GM23338 (cell line): Measurements from ENCODE around the gene DHFR. TPM values are rescaled to one million over a fixed set of nuclear protein-coding genes. Genes with fewer than 3 reads are reported as not detected.

Source experiments
- ATAC-seq: fragments of 200-7000 bp; cut with Tn5 transposase; 3 replicates; pipeline ENCODE4 v1.9.1; 2020
- DNase-seq: peaks from one replicate; pipeline ENCODE4 v3.0.0-alpha.2; 2015; ENCODE audit warnings: low spot score
- H2AFZ ChIP-seq: fragments of 200-600 bp; sonication (generic); 2 replicates; pipeline ENCODE4 v1.8.0; 2016; ENCODE audit warnings: antibody characterized with exemption, mild to moderate bottlenecking, moderate library complexity
- H3F3A ChIP-seq: fragments of 200-600 bp; sonication (generic); replicated peaks from 2 replicates; pipeline ENCODE4 v1.8.0; 2017; ENCODE audit warnings: antibody characterized with exemption, mixed run types, low read depth
- H3K27ac ChIP-seq: fragments of 200-600 bp; sonication (generic); 2 replicates; pipeline ENCODE4 v1.6.1; 2016; ENCODE audit warnings: low read depth
- H3K27me3 ChIP-seq: fragments of 200-600 bp; sonication (generic); 2 replicates; pipeline ENCODE4 v1.8.0; 2016; ENCODE audit warnings: mild to moderate bottlenecking, mixed run types, moderate library complexity; ENCODE audit not compliant: insufficient read depth
- H3K36me3 ChIP-seq: fragments of 200-600 bp; sonication (generic); 2 replicates; pipeline ENCODE4 v1.8.0; 2016; ENCODE audit warnings: mild to moderate bottlenecking; ENCODE audit not compliant: insufficient read depth
- H3K4me1 ChIP-seq: fragments of 200-600 bp; sonication (generic); 2 replicates; pipeline ENCODE4 v1.8.0; 2016; ENCODE audit warnings: mild to moderate bottlenecking, moderate library complexity; ENCODE audit not compliant: insufficient read depth
- H3K4me2 ChIP-seq: fragments of 200-600 bp; sonication (generic); 2 replicates; pipeline ENCODE4 v1.7.1; 2017; ENCODE audit warnings: mixed run types
- H3K4me3 ChIP-seq: fragments of 200-600 bp; sonication (generic); 2 replicates; pipeline ENCODE4 v1.6.1; 2016; ENCODE audit warnings: mixed run types
- H3K79me2 ChIP-seq: fragments of 200-600 bp; sonication (generic); replicated peaks from 2 replicates; pipeline ENCODE4 v1.8.0; 2017; ENCODE audit warnings: mild to moderate bottlenecking; ENCODE audit not compliant: insufficient read depth
- H3K9me2 ChIP-seq: fragments of 200-600 bp; sonication (generic); 2 replicates; pipeline ENCODE4 v1.8.0; 2017; ENCODE audit not compliant: insufficient read depth
- H4K20me1 ChIP-seq: fragments of 200-600 bp; sonication (generic); replicated peaks from 2 replicates; pipeline ENCODE4 v1.8.0; 2017; ENCODE audit warnings: mild to moderate bottlenecking; ENCODE audit not compliant: insufficient read depth
- H3K27ac Mint-ChIP-seq: 2 replicates; pipeline ENCODE4 v1.8.0; 2020; ENCODE audit warnings: inconsistent platforms, mild to moderate bottlenecking, moderate library complexity, mixed read lengths
- H3K27me3 Mint-ChIP-seq: 3 replicates; pipeline ENCODE4 v1.8.0; 2022; ENCODE audit warnings: low read depth, mild to moderate bottlenecking, moderate library complexity, mixed read lengths, inconsistent platforms; ENCODE audit not compliant: insufficient read depth, poor library complexity
- H3K36me3 Mint-ChIP-seq: 3 replicates; pipeline ENCODE4 v1.8.0; 2021; ENCODE audit warnings: low read depth, mild to moderate bottlenecking, inconsistent platforms, moderate library complexity, mixed read lengths
- H3K4me1 Mint-ChIP-seq: 3 replicates; pipeline ENCODE4 v1.8.0; 2020; ENCODE audit warnings: mild to moderate bottlenecking, inconsistent platforms, mixed read lengths
- H3K4me3 Mint-ChIP-seq: 3 replicates; pipeline ENCODE4 v1.8.0; 2021; ENCODE audit warnings: moderate library complexity, mild to moderate bottlenecking, inconsistent platforms, mixed read lengths
- H3K9me3 Mint-ChIP-seq: 3 replicates; pipeline ENCODE4 v1.8.0; 2020; ENCODE audit warnings: moderate library complexity, mild to moderate bottlenecking, inconsistent platforms, mixed read lengths
- CREB1 ChIP-seq: fragments of 250-450 bp; sonication (Bioruptor Pico); IDR thresholded peaks from 2 replicates; pipeline ENCODE4 v1.5.0; 2020; ENCODE audit warnings: low read depth, mild to moderate bottlenecking, moderate library complexity
- CTCF ChIP-seq, 2 experiments: fragments of 200-600 bp in 1 of 2; sonication (generic) in 1 of 2; conservative IDR thresholded peaks; 2 replicates each; pipeline versions ENCODE4 v1.5.1 to v1.6.1; 2016 to 2017; ENCODE audit warnings: antibody characterized with exemption in 2 of 2, low read depth in 2 of 2, mild to moderate bottlenecking in 2 of 2, moderate library complexity in 1 of 2
- EZH2 ChIP-seq: fragments of 200-600 bp; sonication (generic); IDR thresholded peaks from one replicate; pipeline ENCODE4 v1.8.0; 2017; ENCODE audit warnings: antibody characterized with exemption, mild to moderate bottlenecking, low read depth; ENCODE audit not compliant: unreplicated experiment
- EZH2phosphoT487 ChIP-seq: fragments of 200-600 bp; sonication (generic); IDR thresholded peaks from one replicate; pipeline ENCODE4 v1.8.1; 2018; ENCODE audit warnings: antibody characterized with exemption; ENCODE audit not compliant: unreplicated experiment
- JUNB ChIP-seq: IDR thresholded peaks from one replicate; pipeline ENCODE4 v1.6.1; 2016; ENCODE audit warnings: antibody characterized with exemption; ENCODE audit not compliant: unreplicated experiment
- NANOG ChIP-seq: IDR thresholded peaks from 2 replicates; pipeline ENCODE4 v1.6.1; 2016; ENCODE audit warnings: antibody characterized with exemption, borderline replicate concordance
- POLR2AphosphoS5 ChIP-seq: IDR thresholded peaks from 2 replicates; pipeline ENCODE4 v1.6.1; 2016; ENCODE audit warnings: antibody characterized with exemption, low read depth
- REST ChIP-seq: IDR thresholded peaks from one replicate; pipeline ENCODE4 v1.6.1; 2018; ENCODE audit warnings: antibody characterized with exemption; ENCODE audit not compliant: unreplicated experiment
- STAT1 ChIP-seq: IDR thresholded peaks from one replicate; pipeline ENCODE4 v1.6.1; 2016; ENCODE audit warnings: antibody characterized with exemption; ENCODE audit not compliant: unreplicated experiment
- ZNF114 ChIP-seq: fragments of 250-450 bp; sonication (Bioruptor Pico); IDR thresholded peaks from 2 replicates; pipeline ENCODE4 v1.5.0; 2020; ENCODE audit warnings: mild to moderate bottlenecking, moderate library complexity
- ZNF331 ChIP-seq: fragments of 250-450 bp; sonication (Bioruptor Pico); IDR thresholded peaks from 2 replicates; pipeline ENCODE4 v1.5.0; 2020; ENCODE audit warnings: low read depth, mild to moderate bottlenecking, moderate library complexity
- ZNF462 ChIP-seq: fragments of 250-450 bp; sonication (Bioruptor Pico); IDR thresholded peaks from 2 replicates; pipeline ENCODE4 v1.5.0; 2020; ENCODE audit warnings: mild to moderate bottlenecking, moderate library complexity
- polyA plus RNA-seq: library from polyadenylated mRNA; unstranded; fragments of >200 nt; fragmentation: Nextera tagmentation; extraction: Ambion mirVana; gene quantifications from 2 replicates; pipeline ENCODE4 v1.2.1, GENCODE V29; 2016
- total RNA-seq: library from RNA; depleted of rRNA; stranded (reverse); fragments of >200 nt; shearing (Covaris generic); gene quantifications from 2 replicates; pipeline ENCODE4 v1.2.3, GENCODE V29; 2014
- TF ChIP-seq, protein P1 (sequence below): IDR thresholded peaks from 2 replicates; pipeline ENCODE4 v1.6.1; 2016; ENCODE audit warnings: antibody characterized with exemption

DHFR gene
- total and polyA plus RNA-seq, 2 experiments from 2014 or later = 56.2 to 95.6 TPM

- TF ChIP-seq ZNF462 (CRISPR knock-in tag) (no peak), JUNB (no peak), EZH2phosphoT487 (no peak)
Observed at GRCh38 chr5:80667384-80667783, 12.6 kb upstream of the DHFR start (continued).

DNA sequence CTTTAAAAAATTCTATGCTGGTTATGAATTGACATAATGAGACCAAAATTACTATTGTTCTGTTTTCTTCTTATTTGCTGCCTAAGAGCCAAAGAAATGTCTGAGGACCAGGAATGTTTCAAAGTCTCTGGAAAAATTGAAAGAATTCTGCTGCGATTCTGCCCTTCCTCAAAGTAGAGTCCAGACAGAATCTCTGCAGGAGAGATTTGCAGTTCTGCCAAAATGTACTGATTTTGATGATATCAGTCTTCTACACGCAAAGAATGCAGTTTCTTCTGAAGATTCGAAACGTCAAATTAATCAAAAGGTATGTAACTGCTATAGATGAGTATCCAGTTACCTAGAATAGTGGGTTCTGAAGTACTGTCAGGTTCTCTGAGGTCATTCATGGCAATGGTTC, 10.3 kb upstream of the DHFR start:
- H3K4me3 ChIP-seq = no peak overlapping the region
- H3K36me3 Mint-ChIP-seq = peaks cover 71% of the 10 kb centered on the region
- TF ChIP-seq EZH2 (no peak), JUNB (no peak), CTCF (conservative IDR thresholded peaks at IDR 0.05; ENCODE audit: low read depth in 2 of 2) (no peak), ZNF331 (CRISPR knock-in tag) (no peak), NANOG (no peak), REST (no peak), CREB1 (no peak), STAT1 (no peak), ZNF114 (CRISPR knock-in tag) (no peak), POLR2AphosphoS5 (no peak)
- TF ChIP-seq, protein P1, sequence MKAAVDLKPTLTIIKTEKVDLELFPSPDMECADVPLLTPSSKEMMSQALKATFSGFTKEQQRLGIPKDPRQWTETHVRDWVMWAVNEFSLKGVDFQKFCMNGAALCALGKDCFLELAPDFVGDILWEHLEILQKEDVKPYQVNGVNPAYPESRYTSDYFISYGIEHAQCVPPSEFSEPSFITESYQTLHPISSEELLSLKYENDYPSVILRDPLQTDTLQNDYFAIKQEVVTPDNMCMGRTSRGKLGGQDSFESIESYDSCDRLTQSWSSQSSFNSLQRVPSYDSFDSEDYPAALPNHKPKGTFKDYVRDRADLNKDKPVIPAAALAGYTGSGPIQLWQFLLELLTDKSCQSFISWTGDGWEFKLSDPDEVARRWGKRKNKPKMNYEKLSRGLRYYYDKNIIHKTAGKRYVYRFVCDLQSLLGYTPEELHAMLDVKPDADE = no peak

More for the DNA sequence above, 10.3 kb upstream of the DHFR start:
- Histone ChIP-seq H3K36me3 (peaks cover 13% of the 10 kb centered on the region), H2AFZ (no peak overlapping the region), H3K4me1 (no peaks in the 10 kb centered on the region), H3K79me2 (peaks cover 19% of the 10 kb centered on the region; the same call in 1 of the 2 replicates), H3F3A (no peaks in the 10 kb centered on the region), H3K27ac (no peak overlapping the region), H3K4me2 (no peak overlapping the region), H4K20me1 (0 out of 2 replicates have a peak, but pooled peaks cover 2% of the 10 kb centered on the region), H3K27me3 (no peaks in the 10 kb centered on the region), H3K9me2 (no peaks in the 10 kb centered on the region)
- Mint-ChIP-seq H3K9me3 (no peaks in the 10 kb centered on the region), H3K4me1 (no peaks in the 10 kb centered on the region), H3K4me3 (no peak overlapping the region), H3K27me3 (no peaks in the 10 kb centered on the region), H3K27ac (no peak overlapping the region)
- ATAC-seq (no peak), DNase-seq (no peak)
